ENCODE results near the gene CSRP3.

Gene CSRP3

GRCh38 chr11:19225123-19225522 is 23.3 kb upstream of the CSRP3 start:
- DNase-seq: no peak

GRCh38 chr11:19220903-19221724 is 19.3 kb upstream of the CSRP3 start:
- no peak for DNase-seq

- no peak for DNase-seq
These were observed 17.1 kb upstream of the CSRP3 start for GRCh38 chr11:19218786-19219460.

- DNase-seq: no peak
These were observed 16.4 kb upstream of the CSRP3 start for GRCh38 chr11:19218216-19218615.

- DNase-seq: no peak
These were observed 15.1 kb upstream of the CSRP3 start for GRCh38 chr11:19216709-19217374.

GRCh38 chr11:19216021-19216420 is 14.2 kb upstream of the CSRP3 start:
- no peak for DNase-seq

GRCh38 chr11:19209617-19210370 is 8.0 kb upstream of the CSRP3 start:
- DNase-seq: no peak

GRCh38 chr11:19208959-19209546 is 7.3 kb upstream of the CSRP3 start:
- no peak for DNase-seq

GRCh38 chr11:19208181-19208580 is 6.4 kb upstream of the CSRP3 start:
- no peak for DNase-seq

- DNase-seq: no peak
These were observed 3.1 kb upstream of the CSRP3 start for GRCh38 chr11:19204836-19205235.

GRCh38 chr11:19200410-19201201 is 1.2 kb downstream of the CSRP3 start:
- no peak for DNase-seq

GRCh38 chr11:19199771-19200170 is 2.0 kb downstream of the CSRP3 start:
- DNase-seq: no peak

GRCh38 chr11:19199048-19199447 is 2.7 kb downstream of the CSRP3 start:
- no peak for DNase-seq

GRCh38 chr11:19196432-19196831 is 5.4 kb downstream of the CSRP3 start:
- DNase-seq: no peak

- DNase-seq: no peak
These were observed 7.0 kb downstream of the CSRP3 start for GRCh38 chr11:19194620-19195308.

GRCh38 chr11:19193916-19194315 is 7.9 kb downstream of the CSRP3 start:
- DNase-seq: no peak

- no peak for DNase-seq
These were observed 10.1 kb downstream of the CSRP3 start for GRCh38 chr11:19191530-19192169.

GRCh38 chr11:19187833-19188258 is 13.9 kb downstream of the CSRP3 start:
- no peak for DNase-seq

GRCh38 chr11:19187114-19187832 is 14.5 kb downstream of the CSRP3 start:
- no peak for DNase-seq

GRCh38 chr11:19185516-19186052 is 16.2 kb downstream of the CSRP3 start:
- DNase-seq: no peak

Data from KG1 (cell line).